Keratinocyte (primary cell): ENCODE data around the gene MRPL24. TPM values are rescaled to one million over a fixed set of nuclear protein-coding genes. Genes with fewer than 3 reads are reported as not detected.

Source experiments
- DNase-seq: peaks from one replicate; pipeline ENCODE4 v3.0.0-alpha.2; 2011; ENCODE audit warnings: low read depth, missing footprints, low spot score
- FAIRE-seq: peaks from 2 replicates; lab custom pipeline; 2011; peaks lifted over from hg19 to GRCh38; lab: Jason Lieb, UNC
- H2AFZ ChIP-seq: 2 replicates; pipeline ENCODE4 v1.6.0; 2012; ENCODE audit warnings: low read length, control low read depth, inconsistent platforms; ENCODE audit not compliant: control insufficient read depth
- H3K27ac ChIP-seq: 2 replicates; pipeline ENCODE4 v1.5.1; 2011; ENCODE audit warnings: low read length; ENCODE audit not compliant: control insufficient read depth, insufficient read depth
- H3K27me3 ChIP-seq: 3 replicates; pipeline ENCODE4 v1.6.0; 2011; ENCODE audit warnings: low read length; ENCODE audit not compliant: control insufficient read depth, insufficient read depth; ENCODE audit errors: extremely low read depth
- H3K36me3 ChIP-seq, 2 experiments: 2 replicates in 1 of 2; 3 replicates in 1 of 2; pipeline ENCODE4 v1.5.1; 2011; ENCODE audit warnings: low read length in 2 of 2, mild to moderate bottlenecking in 1 of 2; ENCODE audit not compliant: control insufficient read depth in 2 of 2, insufficient read depth in 2 of 2; ENCODE audit errors: extremely low read depth in 1 of 2
- H3K4me1 ChIP-seq: 3 replicates; pipeline ENCODE4 v1.5.1; 2011; ENCODE audit warnings: low read length; ENCODE audit not compliant: control insufficient read depth, insufficient read depth; ENCODE audit errors: extremely low read depth
- H3K4me2 ChIP-seq: 3 replicates; pipeline ENCODE4 v1.6.0; 2011; ENCODE audit warnings: low read depth, low read length; ENCODE audit not compliant: control insufficient read depth, insufficient read depth; ENCODE audit errors: extremely low read depth
- H3K4me3 ChIP-seq, 3 experiments: fragments of 200-600 bp in 1 of 3; sonication (generic) in 1 of 3; 2 replicates in 2 of 3; 3 replicates in 1 of 3; pipeline ENCODE4 v1.5.1; 2011 to 2016; ENCODE audit warnings: low read length in 3 of 3, mild to moderate bottlenecking in 3 of 3, control low read depth in 2 of 3, inconsistent platforms in 1 of 3, low read depth in 1 of 3, mixed read lengths in 1 of 3, mixed run types in 1 of 3, moderate library complexity in 1 of 3; ENCODE audit not compliant: control insufficient read depth in 2 of 3, insufficient read depth in 2 of 3; ENCODE audit errors: extremely low read depth in 1 of 3
- H3K79me2 ChIP-seq: 2 replicates; pipeline ENCODE4 v1.6.0; 2012; ENCODE audit warnings: low read length; ENCODE audit not compliant: control insufficient read depth, insufficient read depth
- H3K9ac ChIP-seq: 3 replicates; pipeline ENCODE4 v1.6.0; 2011; ENCODE audit warnings: low read length; ENCODE audit not compliant: control insufficient read depth, insufficient read depth; ENCODE audit errors: extremely low read depth
- H3K9me1 ChIP-seq: 3 replicates; pipeline ENCODE4 v1.6.0; 2011; ENCODE audit warnings: low read length; ENCODE audit not compliant: control insufficient read depth, insufficient read depth; ENCODE audit errors: extremely low read depth
- H3K9me3 ChIP-seq: 2 replicates; pipeline ENCODE4 v1.5.1; 2012; ENCODE audit warnings: low read depth, low read length; ENCODE audit not compliant: control insufficient read depth
- H4K20me1 ChIP-seq: 3 replicates; pipeline ENCODE4 v1.6.0; 2011; ENCODE audit warnings: low read length; ENCODE audit not compliant: control insufficient read depth, insufficient read depth; ENCODE audit errors: extremely low read depth
- EZH2 ChIP-seq: IDR thresholded peaks from one replicate; pipeline ENCODE4 v1.6.1; 2012; ENCODE audit warnings: inconsistent platforms, mild to moderate bottlenecking, low read length, moderate library complexity
- dilution Hi-C: fragments of 300-500 bp; cut with MboI; formaldehyde crosslinking; loops from one replicate; pipeline ENCODE4 v1.7.0; 2020; ENCODE audit warnings: low sequenced_read_pairs; ENCODE audit not compliant: extremely low pct_ligation_motif_present
- polyA plus RNA-seq, 5 experiments: library from polyadenylated mRNA; depleted of rRNA in 3 of 5; stranded (reverse) in 3 of 5; stranded (forward) in 1 of 5; unstranded in 1 of 5; fragments of >200 nt; gene quantifications; 1 replicate in 1 of 5; 2 replicates in 3 of 5; 3 replicates in 1 of 5; pipeline versions ENCODE4 v1.2.1 to v1.2.3, GENCODE V29; 2011 to 2012; ENCODE audit warnings: missing spikeins in 2 of 5, low read depth in 1 of 5, low replicate concordance in 1 of 5
- TF ChIP-seq, protein P1 (sequence below), 3 experiments: IDR thresholded peaks in 1 of 3; conservative IDR thresholded peaks in 1 of 3; optimal IDR thresholded peaks in 1 of 3; 2 replicates in 2 of 3; 3 replicates in 1 of 3; pipeline versions ENCODE3 to v1.5.1; 2011; ENCODE audit warnings: low read length in 3 of 3, mild to moderate bottlenecking in 3 of 3, moderate library complexity in 2 of 3, control low read depth in 1 of 3, inconsistent platforms in 1 of 3; ENCODE audit not compliant: insufficient read depth in 2 of 3; ENCODE audit errors: extremely low read depth in 1 of 3

MRPL24 gene
- polyA plus RNA-seq, 1 donor (not counting 4 experiments of a cell fraction or from before 2014, with no cell fraction given), result 157 TPM

DNA sequence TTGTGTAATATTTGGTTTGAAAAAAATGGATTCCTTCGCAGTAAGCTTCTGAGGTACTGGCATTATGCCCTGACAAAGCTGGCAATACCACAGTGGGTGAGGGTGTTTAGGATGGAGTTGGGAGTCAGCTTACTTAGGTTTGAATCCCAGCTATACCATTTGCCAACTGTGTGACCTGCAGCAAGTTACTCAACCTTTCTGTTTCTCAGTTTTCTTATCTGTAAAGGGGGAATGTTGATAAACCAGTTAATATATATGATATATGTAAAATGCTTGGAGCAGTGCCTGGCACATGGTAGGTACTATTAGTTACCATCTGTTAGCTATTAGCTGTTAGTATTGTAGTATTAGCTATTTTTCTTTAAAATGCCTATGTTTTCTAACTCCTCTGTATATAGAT, 15.5 kb upstream of the MRPL24 start:
- TF ChIP-seq, protein P1, sequence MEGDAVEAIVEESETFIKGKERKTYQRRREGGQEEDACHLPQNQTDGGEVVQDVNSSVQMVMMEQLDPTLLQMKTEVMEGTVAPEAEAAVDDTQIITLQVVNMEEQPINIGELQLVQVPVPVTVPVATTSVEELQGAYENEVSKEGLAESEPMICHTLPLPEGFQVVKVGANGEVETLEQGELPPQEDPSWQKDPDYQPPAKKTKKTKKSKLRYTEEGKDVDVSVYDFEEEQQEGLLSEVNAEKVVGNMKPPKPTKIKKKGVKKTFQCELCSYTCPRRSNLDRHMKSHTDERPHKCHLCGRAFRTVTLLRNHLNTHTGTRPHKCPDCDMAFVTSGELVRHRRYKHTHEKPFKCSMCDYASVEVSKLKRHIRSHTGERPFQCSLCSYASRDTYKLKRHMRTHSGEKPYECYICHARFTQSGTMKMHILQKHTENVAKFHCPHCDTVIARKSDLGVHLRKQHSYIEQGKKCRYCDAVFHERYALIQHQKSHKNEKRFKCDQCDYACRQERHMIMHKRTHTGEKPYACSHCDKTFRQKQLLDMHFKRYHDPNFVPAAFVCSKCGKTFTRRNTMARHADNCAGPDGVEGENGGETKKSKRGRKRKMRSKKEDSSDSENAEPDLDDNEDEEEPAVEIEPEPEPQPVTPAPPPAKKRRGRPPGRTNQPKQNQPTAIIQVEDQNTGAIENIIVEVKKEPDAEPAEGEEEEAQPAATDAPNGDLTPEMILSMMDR (optimal IDR thresholded peaks at IDR 0.05 in 1 of 3, IDR thresholded peaks at IDR 0.05 in 1 of 3, conservative IDR thresholded peaks at IDR 0.05 in 1 of 3; ENCODE audit: extremely low read depth in 1 of 3, insufficient read depth in 2 of 3, low read length in 3 of 3), result no peak
- no peak for TF ChIP-seq EZH2
- Histone ChIP-seq H3K9me1 (no peaks in the 10 kb centered on the region), H3K27ac (no peak overlapping the region), H3K4me3 (no peak overlapping the region), H3K9me3 (no peaks in the 10 kb centered on the region), H3K79me2 (peaks cover 12% of the 10 kb centered on the region), H4K20me1 (no peaks in the 10 kb centered on the region), H3K36me3 (no peaks in the 10 kb centered on the region), H2AFZ (no peak overlapping the region), H3K27me3 (no peaks in the 10 kb centered on the region), H3K4me1 (peaks cover 8% of the 10 kb centered on the region), H3K9ac (no peak overlapping the region), H3K4me2 (no peak overlapping the region)
- no peak for DNase-seq
- FAIRE-seq, result no peak
- dilution Hi-C loops, result no loop called here

DNA sequence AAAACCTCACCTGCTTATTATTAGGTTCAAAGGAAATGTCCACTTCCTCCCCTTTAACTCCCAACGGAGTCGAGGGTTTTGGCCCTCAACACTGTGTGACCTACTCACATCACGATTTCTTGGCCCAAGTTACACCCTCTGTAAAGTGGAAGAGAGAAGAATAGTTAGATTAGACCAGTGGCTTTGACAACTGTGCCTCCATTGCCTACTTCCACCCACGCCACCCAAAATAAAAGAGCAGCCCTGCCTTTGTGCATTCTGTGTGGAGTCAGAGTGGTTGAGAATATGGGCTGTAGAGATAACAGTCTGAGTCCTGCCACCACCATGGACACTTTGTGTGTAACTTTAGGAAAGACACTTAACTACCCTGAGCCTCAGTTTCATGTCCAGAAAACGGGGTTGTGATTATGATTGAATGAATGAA, 14.7 kb upstream of the MRPL24 start:
- Histone ChIP-seq H2AFZ (no peak overlapping the region), H3K27me3 (no peaks in the 10 kb centered on the region), H3K4me3 (no peak overlapping the region), H3K4me2 (no peak overlapping the region), H3K9ac (no peak overlapping the region), H3K9me3 (no peaks in the 10 kb centered on the region), H3K4me1 (peaks cover 8% of the 10 kb centered on the region), H3K36me3 (no peaks in the 10 kb centered on the region), H4K20me1 (no peaks in the 10 kb centered on the region), H3K9me1 (no peaks in the 10 kb centered on the region), H3K27ac (no peak overlapping the region), H3K79me2 (peaks cover 20% of the 10 kb centered on the region)
- dilution Hi-C loops, result no loop called here
- TF ChIP-seq, protein P1 (optimal IDR thresholded peaks at IDR 0.05 in 1 of 3, IDR thresholded peaks at IDR 0.05 in 1 of 3, conservative IDR thresholded peaks at IDR 0.05 in 1 of 3; ENCODE audit: extremely low read depth in 1 of 3, insufficient read depth in 2 of 3, low read length in 3 of 3), result no peak
- TF ChIP-seq EZH2, result no peak
- no peak for DNase-seq
- no peak for FAIRE-seq
